Parathyroid adenoma (tissue), 2 donors: ENCODE measurements around the gene KLF7.

ENCODE experiments used
- H2AFZ ChIP-seq: fragments of 300-600 bp; sonication (generic); one replicate; pipeline ENCODE4 v1.7.0; 2017; ENCODE audit warnings: antibody characterized with exemption, mild to moderate bottlenecking
- H3K27ac ChIP-seq: fragments of 300-600 bp; sonication (generic); one replicate; pipeline ENCODE4 v1.7.0; 2017
- H3K27me3 ChIP-seq: fragments of 300-600 bp; sonication (generic); one replicate; pipeline ENCODE4 v1.7.0; 2017; ENCODE audit warnings: low read length; ENCODE audit not compliant: control insufficient read depth, insufficient read depth
- H3K36me3 ChIP-seq: fragments of 300-600 bp; sonication (generic); one replicate; pipeline ENCODE4 v1.7.0; 2017; ENCODE audit warnings: low read length; ENCODE audit not compliant: control insufficient read depth, insufficient read depth
- H3K4me1 ChIP-seq: fragments of 300-600 bp; sonication (generic); one replicate; pipeline ENCODE4 v1.7.0; 2017; ENCODE audit warnings: control low read depth
- H3K4me2 ChIP-seq: fragments of 300-600 bp; sonication (generic); one replicate; pipeline ENCODE4 v1.7.0; 2017; ENCODE audit warnings: low read length
- H3K4me3 ChIP-seq: fragments of 300-600 bp; sonication (generic); one replicate; pipeline ENCODE4 v1.7.0; 2017; ENCODE audit warnings: low read depth, low read length
- H3K79me2 ChIP-seq: fragments of 300-600 bp; sonication (generic); one replicate; pipeline ENCODE4 v1.7.0; 2017; ENCODE audit warnings: control low read depth
- H3K9ac ChIP-seq: fragments of 300-600 bp; sonication (generic); one replicate; pipeline ENCODE4 v1.7.0; 2017; ENCODE audit warnings: mild to moderate bottlenecking
- H3K9me3 ChIP-seq: fragments of 300-600 bp; sonication (generic); one replicate; pipeline ENCODE4 v1.7.0; 2017; ENCODE audit warnings: low read length; ENCODE audit not compliant: control insufficient read depth
- TF ChIP-seq, protein P1 (sequence below): fragments of 300-600 bp; sonication (generic); IDR thresholded peaks from one replicate; pipeline ENCODE4 v1.7.0; 2017; ENCODE audit warnings: antibody characterized with exemption, mild to moderate bottlenecking
- donor health status: primary hyperparathyroidism.

The KLF7 gene

DNA sequence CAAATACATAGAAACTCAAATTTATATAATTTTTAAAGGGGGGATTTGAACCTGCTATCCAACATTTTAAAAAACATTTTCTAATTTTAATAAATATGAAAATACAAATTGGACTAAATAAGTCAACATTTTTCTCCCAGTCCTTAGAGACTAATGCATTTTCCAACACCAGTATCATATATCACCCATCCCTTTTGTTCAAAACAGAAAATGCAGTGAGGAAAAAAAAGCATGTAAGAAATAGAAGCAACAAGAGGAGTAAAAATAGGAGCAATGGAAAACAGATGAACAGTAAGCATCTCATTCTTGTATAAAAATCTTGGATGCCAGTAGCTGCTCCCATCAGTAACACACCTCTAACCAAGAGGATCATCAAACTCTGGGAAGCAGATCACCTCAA lies 25.5 kb downstream of the KLF7 start:
- H3K9ac ChIP-seq, result no peak overlapping the region
- peaks cover 28% of the 10 kb centered on the region for H3K79me2 ChIP-seq
- no peaks in the 10 kb centered on the region for H3K36me3 ChIP-seq
- TF ChIP-seq, protein P1, sequence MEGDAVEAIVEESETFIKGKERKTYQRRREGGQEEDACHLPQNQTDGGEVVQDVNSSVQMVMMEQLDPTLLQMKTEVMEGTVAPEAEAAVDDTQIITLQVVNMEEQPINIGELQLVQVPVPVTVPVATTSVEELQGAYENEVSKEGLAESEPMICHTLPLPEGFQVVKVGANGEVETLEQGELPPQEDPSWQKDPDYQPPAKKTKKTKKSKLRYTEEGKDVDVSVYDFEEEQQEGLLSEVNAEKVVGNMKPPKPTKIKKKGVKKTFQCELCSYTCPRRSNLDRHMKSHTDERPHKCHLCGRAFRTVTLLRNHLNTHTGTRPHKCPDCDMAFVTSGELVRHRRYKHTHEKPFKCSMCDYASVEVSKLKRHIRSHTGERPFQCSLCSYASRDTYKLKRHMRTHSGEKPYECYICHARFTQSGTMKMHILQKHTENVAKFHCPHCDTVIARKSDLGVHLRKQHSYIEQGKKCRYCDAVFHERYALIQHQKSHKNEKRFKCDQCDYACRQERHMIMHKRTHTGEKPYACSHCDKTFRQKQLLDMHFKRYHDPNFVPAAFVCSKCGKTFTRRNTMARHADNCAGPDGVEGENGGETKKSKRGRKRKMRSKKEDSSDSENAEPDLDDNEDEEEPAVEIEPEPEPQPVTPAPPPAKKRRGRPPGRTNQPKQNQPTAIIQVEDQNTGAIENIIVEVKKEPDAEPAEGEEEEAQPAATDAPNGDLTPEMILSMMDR, result no peak
- H3K4me3 ChIP-seq, result no peak overlapping the region
- H2AFZ ChIP-seq, result no peak overlapping the region
- no peaks in the 10 kb centered on the region for H3K27me3 ChIP-seq
- peaks cover 21% of the 10 kb centered on the region for H3K4me1 ChIP-seq
- H3K27ac ChIP-seq, result no peak overlapping the region
- H3K4me2 ChIP-seq, result no peak overlapping the region
- H3K9me3 ChIP-seq, result no peaks in the 10 kb centered on the region

DNA sequence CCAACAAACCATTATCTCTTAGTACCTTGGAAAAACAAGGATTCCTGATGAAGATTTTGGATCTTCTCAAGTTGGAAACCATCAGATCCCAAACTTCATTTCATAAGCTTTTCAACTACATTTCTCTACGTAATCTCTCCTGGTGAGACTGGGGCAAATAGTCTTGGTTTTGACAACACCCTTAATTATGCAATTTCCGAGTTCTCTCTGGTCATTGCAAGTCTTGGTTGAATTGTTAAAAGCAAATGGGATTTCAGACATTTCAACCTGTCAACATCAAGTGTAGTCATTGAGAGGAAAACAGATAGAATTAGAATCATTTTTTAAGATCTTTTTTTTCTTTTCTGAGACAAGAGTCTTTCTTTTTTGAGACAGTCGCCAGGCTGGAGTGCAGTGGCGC lies 26.2 kb downstream of the KLF7 start:
- H3K27ac ChIP-seq, result no peak overlapping the region

DNA sequence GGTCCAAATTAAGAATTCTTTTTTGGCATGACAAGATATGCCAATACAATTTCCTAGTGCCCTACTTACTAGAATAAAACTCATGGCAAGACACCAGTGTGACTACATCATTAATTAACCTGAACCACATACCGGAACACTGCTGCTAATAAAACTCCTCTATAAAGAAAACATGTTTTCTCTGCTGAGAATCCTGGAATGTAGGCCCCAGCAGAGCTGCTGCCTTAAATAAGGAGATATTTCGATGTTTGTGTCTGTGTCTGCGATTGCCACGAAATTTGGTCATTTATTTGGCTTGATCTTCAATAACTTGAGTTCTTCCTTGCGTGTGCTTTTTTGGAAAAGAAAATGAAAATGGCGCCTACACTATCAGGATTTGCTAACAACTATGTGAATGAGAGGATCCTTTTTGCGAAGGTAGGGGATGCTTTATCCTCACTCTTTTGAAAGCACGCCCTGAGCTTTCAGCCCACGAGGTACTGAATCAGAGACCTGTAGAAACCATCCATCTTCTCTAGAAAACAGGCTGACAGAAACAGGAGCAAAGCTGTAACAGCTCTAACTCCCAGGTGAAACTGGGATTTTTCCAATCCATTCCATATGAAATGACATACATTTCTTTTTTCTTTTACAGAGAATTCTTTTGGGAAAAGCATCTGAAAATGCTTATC lies 27.0 kb downstream of the KLF7 start:
- no peak overlapping the region for H3K4me3 ChIP-seq
- H3K27ac ChIP-seq, result no peak overlapping the region
- no peak overlapping the region for H3K9ac ChIP-seq
- no peaks in the 10 kb centered on the region for H3K9me3 ChIP-seq
- no peak overlapping the region for H3K4me2 ChIP-seq
- H3K4me1 ChIP-seq, result peaks cover 8% of the 10 kb centered on the region
- TF ChIP-seq, protein P1, result no peak
- peaks cover 38% of the 10 kb centered on the region for H3K79me2 ChIP-seq
- H3K36me3 ChIP-seq, result no peaks in the 10 kb centered on the region
- no peaks in the 10 kb centered on the region for H3K27me3 ChIP-seq
- no peak overlapping the region for H2AFZ ChIP-seq

More for the DNA sequence above, 26.2 kb downstream of the KLF7 start:
- Histone ChIP-seq H3K4me3 (no peak overlapping the region), H3K4me1 (peaks cover 16% of the 10 kb centered on the region), H3K9me3 (no peaks in the 10 kb centered on the region), H3K27me3 (no peaks in the 10 kb centered on the region), H3K9ac (no peak overlapping the region), H3K79me2 (peaks cover 33% of the 10 kb centered on the region), H3K4me2 (no peak overlapping the region), H2AFZ (no peak overlapping the region), H3K36me3 (no peaks in the 10 kb centered on the region)
- TF ChIP-seq, protein P1, result no peak

- Histone ChIP-seq H3K9ac (no peak overlapping the region), H3K36me3 (no peaks in the 10 kb centered on the region), H3K4me2 (no peak overlapping the region), H3K9me3 (no peaks in the 10 kb centered on the region), H2AFZ (no peak overlapping the region), H3K4me1 (peaks cover 5% of the 10 kb centered on the region), H3K79me2 (peaks cover 40% of the 10 kb centered on the region), H3K4me3 (no peak overlapping the region), H3K27me3 (no peaks in the 10 kb centered on the region), H3K27ac (no peak overlapping the region)
- TF ChIP-seq, protein P1, result no peak
Observed at GRCh38 chr2:207137596-207138337, 28.0 kb downstream of the KLF7 start.
